Epidermal melanocyte (primary cell): Measurements from ENCODE around the gene CDK2.
A peak's percentile ranks its signal among the peaks of the same experiment; 100 is the strongest.

ENCODE experiments used
- DNase-seq: peaks from one replicate; pipeline ENCODE4 v3.0.0; 2011; ENCODE audit warnings: low spot score; ENCODE audit not compliant: insufficient read length

CDK2 gene

DNA sequence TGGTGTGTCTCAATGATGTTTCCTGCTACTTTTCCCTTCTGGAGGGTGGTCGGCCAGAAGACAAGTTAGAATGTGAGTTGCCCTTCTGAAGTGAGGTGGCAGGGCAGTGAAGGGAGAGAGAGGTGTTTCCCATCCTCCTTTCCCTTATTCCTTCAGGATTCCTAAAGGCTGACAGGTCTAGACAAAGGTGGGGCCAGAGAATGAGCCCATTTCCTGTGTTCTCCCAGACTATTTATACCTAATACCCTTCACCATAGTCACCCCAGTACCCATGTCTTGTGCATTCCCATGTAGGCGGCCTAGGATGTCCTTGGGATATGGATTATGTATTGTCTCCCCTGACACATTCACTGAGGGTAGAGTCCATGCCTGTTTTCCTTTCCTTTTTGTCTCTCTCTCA lies 28.6 kb upstream of the CDK2 start:
- DNase-seq = no peak

DNA sequence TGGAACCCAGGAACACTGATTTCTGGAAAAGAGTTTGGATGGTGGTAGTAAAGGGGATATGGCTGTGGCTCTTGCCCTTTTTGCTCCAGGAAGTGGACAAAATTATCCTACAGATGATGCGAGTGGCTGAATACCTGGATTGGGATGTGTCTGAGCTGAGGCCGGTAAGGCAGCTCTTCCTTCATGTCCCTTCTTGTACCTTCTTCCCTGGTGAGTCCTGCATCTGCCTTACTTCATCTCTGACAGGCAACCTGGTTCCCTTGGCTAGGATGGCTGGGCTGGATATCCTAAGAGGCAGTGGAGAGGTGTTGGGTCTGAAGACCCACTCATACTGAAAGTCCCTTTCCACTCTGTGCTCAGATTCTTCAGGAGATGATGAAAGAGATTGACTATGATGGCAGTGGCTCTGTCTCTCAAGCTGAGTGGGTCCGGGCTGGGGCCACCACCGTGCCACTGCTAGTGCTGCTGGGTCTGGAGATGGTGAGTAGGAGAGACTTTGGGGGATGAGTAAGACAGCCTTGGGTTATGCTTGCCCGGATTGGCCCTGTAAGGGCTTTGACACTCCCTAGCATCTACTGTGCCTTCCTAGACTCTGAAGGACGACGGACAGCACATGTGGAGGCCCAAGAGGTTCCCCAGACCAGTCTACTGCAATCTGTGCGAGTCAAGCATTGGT lies 27.7 kb upstream of the CDK2 start:
- no peak for DNase-seq

DNA sequence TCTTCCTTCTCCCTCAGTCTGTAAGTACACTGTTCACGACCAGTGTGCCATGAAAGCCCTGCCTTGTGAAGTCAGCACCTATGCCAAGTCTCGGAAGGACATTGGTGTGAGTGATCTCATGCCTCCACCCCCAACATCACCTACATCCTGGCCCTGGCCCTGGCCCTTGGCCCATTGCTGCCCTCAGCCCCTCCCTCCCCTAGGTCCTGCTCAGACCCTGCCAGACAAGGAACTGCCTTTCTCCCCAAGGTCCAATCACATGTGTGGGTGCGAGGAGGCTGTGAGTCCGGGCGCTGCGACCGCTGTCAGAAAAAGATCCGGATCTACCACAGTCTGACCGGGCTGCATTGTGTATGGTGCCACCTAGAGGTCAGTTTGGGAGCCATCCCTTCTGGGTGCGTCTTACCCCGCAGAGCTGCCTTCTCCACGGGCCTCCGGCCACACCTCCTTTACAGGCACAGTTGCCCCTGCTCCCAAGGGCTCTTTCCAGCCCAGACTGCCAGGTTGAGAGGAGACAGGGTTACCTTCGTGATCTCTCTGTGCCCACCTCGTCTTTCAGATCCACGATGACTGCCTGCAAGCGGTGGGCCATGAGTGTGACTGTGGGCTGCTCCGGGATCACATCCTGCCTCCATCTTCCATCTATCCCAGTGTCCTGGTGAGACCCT lies 26.4 kb upstream of the CDK2 start:
- peak; percentile 81 for DNase-seq

DNA sequence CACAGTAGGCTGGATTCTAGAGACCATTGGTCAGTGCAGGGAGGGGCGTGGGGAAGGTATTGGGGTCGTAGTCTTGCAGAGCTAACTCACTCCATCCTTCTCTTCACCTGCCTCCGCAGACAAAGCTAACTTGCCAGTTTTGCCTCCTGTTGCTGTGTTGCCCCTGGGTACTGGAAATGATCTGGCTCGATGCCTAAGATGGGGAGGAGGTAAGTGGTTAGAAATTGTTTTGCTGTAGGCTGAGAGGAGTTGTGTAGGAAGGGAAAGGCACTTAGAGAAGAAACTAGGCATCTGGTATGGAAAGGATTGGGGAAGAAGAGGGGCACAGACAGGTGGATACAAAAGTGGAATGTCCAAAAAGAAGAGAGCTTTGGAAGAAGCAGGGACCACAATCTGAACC lies 24.6 kb upstream of the CDK2 start:
- no peak for DNase-seq

DNA sequence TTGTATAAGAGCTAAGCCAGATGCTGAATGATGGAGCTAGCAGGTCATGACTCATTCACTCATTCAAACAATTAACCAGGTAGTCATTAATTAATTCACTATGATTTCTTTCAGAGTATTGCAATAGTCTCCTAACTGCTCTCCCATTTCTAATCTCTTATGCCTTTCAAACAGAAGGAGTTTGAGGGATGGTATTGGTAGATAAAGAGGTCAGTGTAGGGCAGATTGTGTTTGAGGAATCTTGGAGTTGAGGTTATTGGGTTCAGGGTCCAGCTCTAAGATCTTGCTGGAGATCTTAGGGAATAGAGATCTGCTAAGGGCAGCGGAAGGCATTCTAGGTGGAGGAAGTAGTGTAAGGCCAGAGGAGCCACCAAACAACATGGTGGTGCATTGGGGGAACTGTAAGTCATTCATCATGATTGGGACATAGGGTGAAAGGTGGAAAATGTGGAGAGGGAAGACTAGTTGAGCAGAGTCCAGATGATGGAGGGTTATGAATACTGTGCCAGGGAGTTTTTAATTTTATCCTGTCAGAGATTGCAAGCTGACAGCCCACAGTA lies 24.0 kb upstream of the CDK2 start:
- no peak for DNase-seq

DNA sequence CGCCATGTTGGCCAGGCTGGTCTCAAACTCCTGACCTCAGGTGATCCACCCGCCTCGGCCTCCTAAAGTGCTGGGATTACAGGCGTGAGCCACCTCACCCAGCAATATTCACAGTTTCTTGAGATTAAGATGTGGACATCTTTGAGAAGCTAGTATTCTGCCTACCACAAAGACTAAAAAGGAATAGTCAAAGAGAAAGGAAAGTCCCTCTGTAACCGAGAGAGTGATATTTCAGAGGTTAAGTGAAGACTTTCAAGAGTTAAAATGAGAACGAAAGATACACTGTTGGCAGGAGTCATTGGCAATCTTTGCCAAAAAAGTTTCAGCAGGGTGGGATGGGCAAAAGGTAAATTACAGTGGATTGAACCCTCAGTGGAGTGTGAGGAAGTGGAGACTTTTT lies 20.1 kb upstream of the CDK2 start:
- no peak for DNase-seq

DNA sequence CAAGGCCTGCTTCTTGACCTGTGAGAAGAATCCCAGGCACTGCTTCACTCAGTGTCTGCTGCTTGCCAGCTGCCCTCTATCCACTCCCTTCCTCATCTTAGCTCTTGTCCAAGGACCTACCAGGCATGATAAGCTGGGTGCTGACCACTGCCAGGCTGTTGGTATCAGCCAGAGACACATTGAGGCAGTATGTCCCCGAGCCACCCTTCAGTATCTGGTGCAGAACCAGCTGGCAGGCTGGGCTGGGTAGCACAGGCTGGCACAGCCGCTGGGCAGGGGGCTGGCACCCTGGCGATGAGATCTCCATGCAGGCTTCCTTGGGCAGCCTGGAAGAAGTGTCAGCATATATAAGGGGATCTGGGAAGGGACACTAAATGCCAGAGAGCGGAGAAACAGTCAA lies 11.3 kb upstream of the CDK2 start:
- no peak for DNase-seq

DNA sequence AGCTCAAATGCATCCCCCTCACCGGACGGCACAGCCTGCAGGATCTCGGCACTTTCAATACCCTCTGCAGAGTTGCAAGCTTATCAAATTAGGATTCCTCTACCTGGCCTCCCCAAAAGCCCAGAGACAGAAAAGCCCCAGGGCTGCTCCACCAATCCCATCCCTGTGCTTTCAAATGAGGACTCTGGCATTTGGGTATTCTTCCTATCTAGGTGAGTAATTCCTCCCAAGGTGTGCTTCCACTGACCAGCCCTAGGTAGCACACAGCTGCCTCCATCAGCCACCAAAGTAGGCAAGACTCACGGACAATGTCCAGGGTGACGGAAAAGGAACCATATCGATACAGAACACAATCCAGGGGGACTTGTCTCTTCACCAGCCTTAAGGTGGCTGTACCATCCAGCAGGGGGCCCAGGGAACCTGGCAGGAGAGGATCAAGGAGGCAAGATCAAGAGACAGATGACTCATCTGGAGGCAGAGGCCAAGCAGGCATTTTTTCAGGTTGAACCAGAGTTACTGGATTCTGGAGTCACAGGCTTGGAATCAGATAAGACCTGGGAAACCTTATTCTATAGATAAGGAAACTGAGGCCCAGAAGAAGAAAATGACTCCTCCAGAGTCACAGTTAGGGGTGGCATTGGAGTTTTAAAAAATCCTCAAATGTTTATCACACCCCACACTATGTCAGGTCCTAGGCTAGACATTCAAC lies 10.7 kb upstream of the CDK2 start:
- DNase-seq = no peak

DNA sequence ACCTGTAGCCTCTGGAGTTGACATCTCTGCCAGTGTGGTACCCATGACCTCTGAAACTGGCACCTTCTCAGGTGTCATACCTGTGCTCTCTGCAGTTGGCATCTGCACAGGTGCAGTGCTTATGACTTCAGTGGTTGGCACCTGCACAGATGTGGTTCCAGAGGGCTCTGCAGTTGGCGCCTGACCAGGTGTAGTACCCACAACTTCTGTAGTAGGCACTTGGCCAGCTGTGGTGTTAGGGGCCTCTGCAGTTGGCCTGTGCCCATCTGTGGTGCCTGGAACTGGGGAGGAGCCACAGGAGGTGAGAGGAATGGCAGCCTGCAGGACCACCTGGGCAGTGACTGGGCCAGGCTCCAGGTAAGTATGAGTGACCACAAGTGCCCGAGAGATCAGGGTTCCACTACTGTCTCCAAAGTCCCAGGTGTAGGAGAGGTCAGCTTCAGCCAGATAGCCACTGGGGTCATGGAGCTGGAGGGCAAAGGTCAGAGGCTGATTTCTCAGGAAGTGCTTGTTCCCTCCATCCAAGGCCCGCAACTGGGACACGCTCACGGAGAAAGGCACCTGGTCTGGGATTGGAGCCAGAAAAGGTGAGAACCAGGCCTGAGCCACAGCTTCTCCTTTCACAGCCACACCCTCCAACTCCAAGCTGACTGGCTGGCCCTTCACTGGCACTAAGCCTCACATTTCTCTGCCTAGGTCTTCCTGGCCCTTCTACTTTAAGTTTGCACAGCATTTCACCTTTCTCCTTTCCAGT lies 9.3 kb upstream of the CDK2 start:
- no peak for DNase-seq

DNA sequence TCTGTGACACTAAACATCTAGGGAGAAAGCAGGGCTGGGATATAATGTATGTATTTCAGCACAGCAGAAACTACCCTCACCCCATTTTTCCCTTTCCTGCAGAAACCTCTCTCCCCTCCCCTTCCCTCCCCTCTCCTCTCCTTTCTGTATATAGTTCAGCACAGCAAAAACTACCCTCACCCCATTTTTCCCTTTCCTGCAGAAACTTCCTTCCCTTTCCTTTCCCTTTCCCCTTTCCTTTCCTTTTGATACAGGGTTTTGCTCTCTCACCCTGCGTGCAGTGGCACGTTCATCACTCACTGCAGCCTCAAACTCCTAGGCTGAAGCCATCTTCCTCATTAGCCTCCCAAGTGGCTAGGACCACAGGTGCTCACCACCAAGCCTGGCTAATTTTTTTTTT lies 2.9 kb upstream of the CDK2 start:
- DNase-seq = no peak

DNA sequence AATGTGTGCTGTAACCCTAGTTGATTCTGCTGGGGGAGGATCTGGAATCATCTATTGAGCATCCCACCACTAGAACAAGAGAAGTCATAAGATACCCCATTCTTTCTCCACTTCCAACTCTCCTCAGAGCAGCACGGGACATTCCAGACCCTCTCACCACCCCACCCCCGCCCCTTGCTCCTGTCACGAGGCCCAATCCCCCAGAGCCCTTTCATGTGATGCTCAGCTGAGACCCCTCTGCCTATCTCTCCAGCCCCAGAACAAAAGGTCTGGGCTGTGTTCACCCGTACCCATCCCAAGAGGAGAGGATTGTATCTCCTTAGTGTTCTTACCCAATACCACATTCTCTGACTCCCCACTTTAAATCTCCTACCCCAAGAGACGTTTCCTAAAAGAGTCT lies 1.4 kb upstream of the CDK2 start:
- DNase-seq = no peak

DNA sequence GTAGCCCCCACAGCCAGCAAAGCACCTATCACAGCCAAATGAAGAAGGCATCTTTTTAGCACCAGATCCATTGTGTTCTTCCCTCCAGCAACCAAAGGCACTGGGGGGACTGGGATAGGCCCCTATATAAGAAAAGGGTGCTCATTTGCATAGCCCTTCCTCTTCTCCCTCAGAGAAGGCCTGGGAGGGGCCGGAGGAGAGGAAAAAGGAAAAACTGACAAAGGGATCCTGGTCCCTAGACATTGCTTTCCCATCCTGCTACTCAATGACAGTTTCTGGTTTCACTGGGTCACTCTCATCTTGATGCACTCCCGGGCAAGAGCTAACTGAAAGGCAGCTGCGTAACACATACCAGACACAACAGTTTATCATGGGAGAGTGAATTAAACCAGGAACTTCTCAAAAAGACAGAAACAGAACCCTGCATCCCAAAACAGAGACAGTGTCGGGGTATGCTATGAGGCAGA lies 656 bp upstream of the CDK2 start, which contains the start of gene PMEL:
Gene PMEL, minus strand, starts transcription at position 102 of the 467 bp plus-strand sequence. Its CDS starts 31 bp downstream, at position 71.
- DNase-seq = peak; percentile 75

DNA sequence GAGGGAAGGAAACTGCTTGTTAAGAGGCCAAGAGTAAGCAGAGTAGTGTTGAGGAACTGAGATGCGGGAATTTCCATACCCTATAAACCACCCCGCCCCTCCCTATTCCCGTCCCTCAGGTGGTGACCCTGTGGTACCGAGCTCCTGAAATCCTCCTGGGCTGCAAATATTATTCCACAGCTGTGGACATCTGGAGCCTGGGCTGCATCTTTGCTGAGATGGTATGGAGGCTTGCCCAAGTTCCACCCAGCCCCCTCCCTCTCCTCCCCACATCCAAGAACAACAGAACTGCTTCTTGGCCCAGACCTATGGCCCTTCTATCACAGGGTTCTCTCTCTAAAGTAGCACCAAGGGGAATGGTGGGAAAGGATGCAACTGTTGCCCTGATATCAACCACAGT lies 2.7 kb downstream of the CDK2 start:
- DNase-seq = no peak

DNA sequence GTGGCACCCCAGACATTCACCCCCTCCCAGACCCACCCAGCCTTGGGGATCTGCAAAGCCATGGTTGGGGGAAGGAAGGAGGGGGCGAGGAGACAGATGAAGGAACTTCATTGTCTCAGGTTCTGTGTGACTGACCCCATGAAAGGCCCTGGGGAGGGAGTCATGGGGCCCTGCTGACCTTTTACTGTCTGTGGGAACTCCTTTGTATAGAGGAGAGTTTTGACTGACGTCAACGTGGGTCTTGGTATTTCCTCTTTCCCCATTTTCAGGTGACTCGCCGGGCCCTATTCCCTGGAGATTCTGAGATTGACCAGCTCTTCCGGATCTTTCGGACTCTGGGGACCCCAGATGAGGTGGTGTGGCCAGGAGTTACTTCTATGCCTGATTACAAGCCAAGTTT lies 4.1 kb downstream of the CDK2 start:
- DNase-seq = no peak

DNA sequence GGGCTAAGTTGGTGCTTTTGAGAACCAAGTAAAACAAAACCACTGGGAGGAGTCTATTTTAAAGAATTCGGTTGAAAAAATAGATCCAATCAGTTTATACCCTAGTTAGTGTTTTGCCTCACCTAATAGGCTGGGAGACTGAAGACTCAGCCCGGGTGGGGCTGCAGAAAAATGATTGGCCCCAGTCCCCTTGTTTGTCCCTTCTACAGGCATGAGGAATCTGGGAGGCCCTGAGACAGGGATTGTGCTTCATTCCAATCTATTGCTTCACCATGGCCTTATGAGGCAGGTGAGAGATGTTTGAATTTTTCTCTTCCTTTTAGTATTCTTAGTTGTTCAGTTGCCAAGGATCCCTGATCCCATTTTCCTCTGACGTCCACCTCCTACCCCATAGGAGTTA lies 5.4 kb downstream of the CDK2 start:
- DNase-seq = no peak

DNA sequence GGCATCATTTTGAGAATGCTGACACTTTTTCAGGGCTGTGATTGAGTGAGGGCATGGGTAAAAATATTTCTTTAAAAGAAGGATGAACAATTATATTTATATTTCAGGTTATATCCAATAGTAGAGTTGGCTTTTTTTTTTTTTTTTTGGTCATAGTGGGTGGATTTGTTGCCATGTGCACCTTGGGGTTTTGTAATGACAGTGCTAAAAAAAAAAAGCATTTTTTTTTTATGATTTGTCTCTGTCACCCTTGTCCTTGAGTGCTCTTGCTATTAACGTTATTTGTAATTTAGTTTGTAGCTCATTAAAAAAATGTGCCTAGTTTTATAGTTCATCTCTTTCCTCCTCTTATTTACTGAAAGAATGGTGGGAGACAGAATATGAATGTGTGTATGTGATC lies 5.8 kb downstream of the CDK2 start:
- DNase-seq = no peak

DNA sequence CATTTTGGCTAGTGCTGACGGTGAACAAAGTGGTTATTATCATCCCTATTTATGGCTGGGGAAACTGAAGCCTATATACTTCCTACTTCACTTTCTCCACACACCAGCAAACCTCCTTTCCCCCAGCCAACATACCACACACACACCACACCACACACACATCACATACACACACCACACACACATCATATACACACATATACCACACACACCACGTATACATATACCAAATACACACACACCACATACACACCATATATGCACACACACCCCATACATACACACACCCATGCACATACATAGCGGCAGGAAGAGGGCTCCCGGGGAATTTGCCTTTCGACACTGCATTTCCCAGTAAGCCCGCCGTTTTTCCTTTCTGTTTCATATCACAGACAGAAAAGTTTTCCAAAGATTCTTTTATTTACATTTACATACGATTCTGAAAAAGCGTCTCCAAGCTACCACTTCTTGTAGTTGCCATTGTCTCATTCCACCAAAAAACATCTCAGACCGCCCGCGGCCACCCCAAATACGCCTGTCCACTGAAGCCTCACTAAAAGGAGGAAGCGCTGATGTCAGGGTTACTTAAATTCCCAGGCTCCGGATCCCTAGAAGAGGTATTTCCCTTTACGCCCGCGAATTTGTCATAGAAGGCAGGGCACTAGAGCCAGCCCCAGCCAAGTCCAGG lies 6.4 kb downstream of the CDK2 start:
- no peak for DNase-seq

DNA sequence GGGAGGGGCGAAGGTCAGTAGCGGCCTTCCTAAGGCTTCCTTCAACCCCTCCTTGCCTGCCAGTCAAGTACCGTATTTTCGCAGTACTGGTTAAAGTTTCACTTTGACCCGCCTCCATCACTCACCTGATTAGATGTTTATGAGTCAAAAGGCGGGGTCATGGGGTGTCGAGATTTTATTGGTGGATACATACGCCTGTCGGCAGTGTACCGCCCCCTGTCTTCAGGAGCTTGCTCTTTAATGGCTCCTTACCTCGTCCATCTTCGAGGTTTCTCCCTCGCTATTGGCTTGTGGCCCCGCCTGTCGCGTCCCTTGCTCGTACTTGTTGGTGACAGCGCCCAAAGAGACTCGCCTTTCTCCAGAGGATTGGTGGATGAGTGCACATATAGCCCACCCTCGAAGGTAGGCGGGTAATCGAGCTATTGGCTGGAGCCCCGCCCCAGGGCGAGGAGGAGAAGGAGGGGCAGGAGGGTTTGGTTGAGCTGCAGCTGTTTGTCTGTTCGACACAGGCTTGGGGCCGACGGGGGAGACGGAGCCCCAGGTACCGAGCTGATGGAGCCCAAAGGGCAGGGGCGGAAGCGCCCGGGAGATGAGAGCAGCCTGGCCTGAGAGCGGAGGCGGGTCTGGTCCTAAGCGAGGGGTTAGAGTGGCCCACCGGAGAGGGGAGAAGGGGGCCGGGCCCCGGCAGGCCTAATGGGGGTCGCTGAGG lies 7.1 kb downstream of the CDK2 start, which contains the start of gene RAB5B:
Gene RAB5B, plus strand, starts transcription at position 480 of the 709 bp plus-strand sequence. CDS start 12,883 bp downstream, outside the sequence.
- DNase-seq = peak; percentile 93

DNA sequence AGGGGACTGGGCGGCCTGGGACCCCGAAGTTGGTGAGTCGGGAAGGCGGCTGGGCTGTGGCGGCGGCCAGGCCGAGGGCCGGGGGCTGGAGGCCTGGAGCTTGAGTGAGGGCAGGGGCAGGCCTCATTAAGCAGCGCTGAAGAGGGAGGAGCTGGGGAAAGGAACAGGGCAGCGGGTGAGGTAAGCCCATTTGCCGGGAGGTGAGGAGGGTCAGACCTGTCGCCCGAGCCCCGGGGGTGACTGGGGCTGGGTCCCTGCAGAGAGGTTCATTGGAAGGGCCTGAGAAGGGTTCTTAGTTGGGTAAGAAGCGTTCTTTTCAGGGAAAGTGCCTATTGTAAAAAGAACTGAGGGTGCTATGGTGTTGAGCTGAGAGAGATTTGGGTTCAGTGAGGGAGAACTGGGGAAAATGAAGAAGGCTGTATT lies 7.7 kb downstream of the CDK2 start:
- no peak for DNase-seq

DNA sequence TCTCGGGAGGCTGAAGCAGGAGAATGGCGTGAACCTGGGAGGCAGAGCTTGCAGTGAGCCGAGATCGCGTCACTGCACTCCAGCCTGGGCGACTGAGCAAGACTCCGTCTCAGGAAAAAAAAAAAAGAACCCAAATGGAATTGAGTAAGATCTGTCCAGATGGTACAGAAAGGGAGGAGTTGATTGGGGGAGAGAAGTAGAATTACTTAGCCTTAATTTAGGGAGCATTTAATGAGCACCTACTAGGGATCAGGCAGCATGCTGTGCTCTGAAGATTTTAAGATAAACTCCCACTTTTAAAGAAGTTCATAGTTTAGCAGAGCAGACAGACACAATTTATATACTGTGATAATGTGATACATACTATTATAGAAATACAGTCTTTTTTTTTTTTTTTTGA lies 11.8 kb downstream of the CDK2 start:
- DNase-seq = no peak
